ENCODE results near the gene SMIM14. TPM values are rescaled to one million over a fixed set of nuclear protein-coding genes. Genes with fewer than 3 reads are reported as not detected.

The SMIM14 gene
- total and polyA plus RNA-seq, 2 of the 8 experiments (the other 6 are each of a cell fraction or from before 2014, with no cell fraction given), result 29.1 to 31.0 TPM

DNA sequence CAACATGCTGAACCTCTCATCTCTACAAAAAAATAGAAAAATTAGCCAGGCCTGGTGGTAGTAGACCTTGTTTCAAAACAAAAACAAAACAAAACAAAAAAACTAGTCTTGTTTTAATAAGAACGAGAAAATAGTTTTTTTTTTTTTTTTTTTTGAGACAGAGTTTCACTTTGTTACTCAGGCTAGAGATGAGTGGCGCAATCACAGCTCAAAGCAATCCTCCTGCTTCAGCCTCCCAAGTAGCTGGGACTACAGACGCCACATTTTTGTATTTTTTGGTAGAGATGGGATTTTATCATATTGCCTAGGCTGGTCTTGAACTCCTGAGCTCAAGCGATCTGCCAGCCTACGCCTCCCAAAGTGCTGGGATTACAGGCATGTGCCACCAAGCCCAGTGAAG, 63.7 kb downstream of the SMIM14 start:
- POLR2A ChIA-PET (ENCODE audit: partially characterized antibody), result interaction anchor here (0.7 kb wide), 2 partner anchors 45 to 54 kb away, joined by 3 read pairs; no protein-coding TSS in a partner anchor

More for the DNA sequence above, 63.7 kb downstream of the SMIM14 start:
- H3K23ac ChIP-seq (ENCODE audit: insufficient read length), result no peak overlapping the region
- no peak overlapping the region for H3K4ac ChIP-seq (replicated peaks; ENCODE audit: insufficient read length, low read depth, low read length)
- no peak overlapping the region for H3K18ac ChIP-seq (ENCODE audit: extremely low read depth, low read length)
- no peaks in the 10 kb centered on the region for H3K4me1 ChIP-seq (replicated peaks in 1 of 4; ENCODE audit: control insufficient read depth in 3 of 4, insufficient read depth in 4 of 4, low read length in 3 of 4)
- H3K79me1 ChIP-seq (ENCODE audit: low read depth, low read length), result no peaks in the 10 kb centered on the region
- FAIRE-seq (no peak), DNase-seq (ENCODE audit: low read depth in 1 of 2, low spot score in 2 of 2) (no peak)
- H3K4me3 ChIP-seq (ENCODE audit: extremely low read depth in 1 of 4, insufficient read depth in 2 of 4, low read depth in 3 of 4, low read length in 4 of 4), result no peak overlapping the region
- H4K20me1 ChIP-seq (replicated peaks in 1 of 2; ENCODE audit: control insufficient read depth in 1 of 2, insufficient read depth in 2 of 2, low read length in 2 of 2), result no peaks in the 10 kb centered on the region
- H3K27ac ChIP-seq (ENCODE audit: low read depth, low read length), result no peak overlapping the region
- TF ChIP-seq CBX8 (IDR thresholded peaks at IDR 0.05; ENCODE audit: borderline replicate concordance, low read depth, low read length) (no peak), CEBPB (IDR thresholded peaks at IDR 0.05; ENCODE audit: low read depth, low read length) (peak; percentile 43; the same call in 1 of the 2 replicates), BRCA1 (IDR thresholded peaks at IDR 0.05; ENCODE audit: low read depth, low read length) (no peak)
- no peak overlapping the region for H4K91ac ChIP-seq (replicated peaks; ENCODE audit: insufficient read length, low read length)
- H3K14ac ChIP-seq (ENCODE audit: insufficient read length), result no peak overlapping the region
- H3K9ac ChIP-seq (replicated peaks in 1 of 4; ENCODE audit: extremely low read depth in 1 of 4, low read depth in 3 of 4, low read length in 3 of 4), result no peak overlapping the region
- no peaks in the 10 kb centered on the region for H3K9me3 ChIP-seq (ENCODE audit: insufficient read depth in 2 of 2, low read depth in 1 of 2, low read length in 1 of 2)
- H2BK5ac ChIP-seq (ENCODE audit: low read depth, low read length), result no peak overlapping the region
- no peak overlapping the region for H2BK20ac ChIP-seq (ENCODE audit: low read length)
- H2BK12ac ChIP-seq (ENCODE audit: low read depth, low read length), result no peak overlapping the region
- CTCF ChIA-PET (ENCODE audit: partially characterized antibody), result no interaction called here
- no peak overlapping the region for H3K4me2 ChIP-seq (ENCODE audit: insufficient read depth in 1 of 2, low read depth in 2 of 2, low read length in 2 of 2)
- H2AK5ac ChIP-seq (ENCODE audit: low read depth, low read length), result no peak overlapping the region
- no peaks in the 10 kb centered on the region for H3K23me2 ChIP-seq (ENCODE audit: low read depth, low read length)
- no peak overlapping the region for H2BK15ac ChIP-seq (ENCODE audit: low read length)
- no peaks in the 10 kb centered on the region; a peak in 1 of 8 replicates for H3K36me3 ChIP-seq (ENCODE audit: control insufficient read depth in 2 of 4, insufficient read depth in 4 of 4, low read length in 3 of 4)
- H2BK120ac ChIP-seq (replicated peaks; ENCODE audit: low read depth, low read length), result no peak overlapping the region
- H4K5ac ChIP-seq (ENCODE audit: insufficient read length, low read depth, low read length), result no peak overlapping the region
- no peak overlapping the region for H2AFZ ChIP-seq (ENCODE audit: low read length)
- 94% methylated on average over 5 of the region's 5 CpGs; no CpG with 5 or more reads in 1 of the 2 experiments for WGBS, 2 experiments (ENCODE audit: extremely low coverage in 1 of 2, insufficient coverage in 1 of 2, insufficient read length in 1 of 2, insufficient replicate concordance in 2 of 2, low coverage in 1 of 2, low lambda C conversion rate in 2 of 2, missing lambda C conversion rate in 1 of 2)
- H3K56ac ChIP-seq (replicated peaks; ENCODE audit: insufficient read length, low read depth, low read length), result no peak overlapping the region
- H3K79me2 ChIP-seq (ENCODE audit: control insufficient read depth in 1 of 2, insufficient read depth in 2 of 2, low read length in 2 of 2), result no peaks in the 10 kb centered on the region
- H4K8ac ChIP-seq (ENCODE audit: extremely low read depth, insufficient read depth, low read length), result no peak overlapping the region
- H3K27me3 ChIP-seq (replicated peaks in 1 of 4; ENCODE audit: control insufficient read depth in 3 of 4, extremely low read depth in 1 of 4, insufficient read depth in 3 of 4, low read length in 3 of 4), result no peaks in the 10 kb centered on the region
